NCI-H187 (cell line): Measurements from ENCODE around the gene UBE2Q1.

Experiments used
- DNase-seq, 2 experiments: peaks; one replicate each; lab custom pipeline; 2025; lab: John Stamatoyannopoulos, UW

Gene UBE2Q1

GRCh38 chr1:154577346-154578057 is 19.0 kb upstream of the UBE2Q1 start:
- DNase-seq, result no peak

- DNase-seq, result no peak
Measured at GRCh38 chr1:154575951-154576566, 17.6 kb upstream of the UBE2Q1 start.

- DNase-seq, result no peak
Measured at GRCh38 chr1:154575147-154575927, 16.9 kb upstream of the UBE2Q1 start.

GRCh38 chr1:154574716-154575115 is 16.3 kb upstream of the UBE2Q1 start:
- DNase-seq, result peak; percentile 39 to 57

- DNase-seq, result peak in 1 of 2 experiments; percentile 50
Measured at GRCh38 chr1:154573168-154573510, 14.7 kb upstream of the UBE2Q1 start.

GRCh38 chr1:154572468-154573167 is 14.2 kb upstream of the UBE2Q1 start:
- peak in 1 of 2 experiments; percentile 26 for DNase-seq

GRCh38 chr1:154571964-154572288 is 13.5 kb upstream of the UBE2Q1 start:
- no peak for DNase-seq

- DNase-seq, result no peak
Measured at GRCh38 chr1:154571244-154571963, 12.9 kb upstream of the UBE2Q1 start.

- DNase-seq, result no peak
Measured at GRCh38 chr1:154568157-154568815, 9.8 kb upstream of the UBE2Q1 start.

GRCh38 chr1:154567386-154568156 is 9.1 kb upstream of the UBE2Q1 start, which contains the start of gene CHRNB2:
CHRNB2 (plus strand) TSS chr1:154567778; CDS start chr1:154568045, 267 bp downstream.
- DNase-seq, result peak; percentile 74 to 81

GRCh38 chr1:154565876-154566275 is 7.4 kb upstream of the UBE2Q1 start:
- no peak for DNase-seq

- peak; percentile 94 to 96 for DNase-seq
Measured at GRCh38 chr1:154559466-154560044, 1.1 kb upstream of the UBE2Q1 start.

GRCh38 chr1:154558720-154559465 is 431 bp upstream of the UBE2Q1 start:
- peak; percentile 99 to 100 for DNase-seq

- no peak for DNase-seq
Measured at GRCh38 chr1:154557248-154557938, 1.1 kb downstream of the UBE2Q1 start.

- no peak for DNase-seq
Measured at GRCh38 chr1:154556422-154556821, 2.0 kb downstream of the UBE2Q1 start.

GRCh38 chr1:154553056-154554030 is 5.1 kb downstream of the UBE2Q1 start:
- no peak for DNase-seq

GRCh38 chr1:154552036-154552435 is 6.4 kb downstream of the UBE2Q1 start:
- DNase-seq, result no peak
